Mammary epithelial cell (primary cell): ENCODE results near the gene RNF111.

Experiments
- EZH2 ChIP-seq: IDR thresholded peaks from 2 replicates; pipeline ENCODE4 v1.6.1; 2012; ENCODE audit warnings: low read length, inconsistent platforms, borderline replicate concordance
- TF ChIP-seq, protein P1 (sequence below), 2 donors: IDR thresholded peaks in 1 of 2; conservative IDR thresholded peaks in 1 of 2; 2 replicates each; pipeline ENCODE4 v1.5.1; 2011 to 2012; ENCODE audit warnings: inconsistent platforms in 2 of 2, low read length in 2 of 2, mild to moderate bottlenecking in 2 of 2, control low read depth in 1 of 2, low read depth in 1 of 2; ENCODE audit not compliant: insufficient read depth in 1 of 2; ENCODE audit errors: extremely low read depth in 1 of 2

- TF ChIP-seq, protein P1, sequence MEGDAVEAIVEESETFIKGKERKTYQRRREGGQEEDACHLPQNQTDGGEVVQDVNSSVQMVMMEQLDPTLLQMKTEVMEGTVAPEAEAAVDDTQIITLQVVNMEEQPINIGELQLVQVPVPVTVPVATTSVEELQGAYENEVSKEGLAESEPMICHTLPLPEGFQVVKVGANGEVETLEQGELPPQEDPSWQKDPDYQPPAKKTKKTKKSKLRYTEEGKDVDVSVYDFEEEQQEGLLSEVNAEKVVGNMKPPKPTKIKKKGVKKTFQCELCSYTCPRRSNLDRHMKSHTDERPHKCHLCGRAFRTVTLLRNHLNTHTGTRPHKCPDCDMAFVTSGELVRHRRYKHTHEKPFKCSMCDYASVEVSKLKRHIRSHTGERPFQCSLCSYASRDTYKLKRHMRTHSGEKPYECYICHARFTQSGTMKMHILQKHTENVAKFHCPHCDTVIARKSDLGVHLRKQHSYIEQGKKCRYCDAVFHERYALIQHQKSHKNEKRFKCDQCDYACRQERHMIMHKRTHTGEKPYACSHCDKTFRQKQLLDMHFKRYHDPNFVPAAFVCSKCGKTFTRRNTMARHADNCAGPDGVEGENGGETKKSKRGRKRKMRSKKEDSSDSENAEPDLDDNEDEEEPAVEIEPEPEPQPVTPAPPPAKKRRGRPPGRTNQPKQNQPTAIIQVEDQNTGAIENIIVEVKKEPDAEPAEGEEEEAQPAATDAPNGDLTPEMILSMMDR (conservative IDR thresholded peaks at IDR 0.05 in 1 of 2, IDR thresholded peaks at IDR 0.05 in 1 of 2; ENCODE audit: extremely low read depth in 1 of 2, insufficient read depth in 1 of 2, low read depth in 1 of 2, low read length in 2 of 2): no peak
- no peak for TF ChIP-seq EZH2
These were observed 87.1 kb downstream of the RNF111 start for GRCh38 chr15:59074607-59075006.
